Stomach (tissue), 4 donors: ENCODE results near the gene ADM2.

Experiments
- POLR2A ChIP-seq, 4 donors: fragments of 450-650 bp; IDR thresholded peaks; one replicate each; pipeline ENCODE4 v1.6.1; 2016; ENCODE audit warnings: antibody characterized with exemption in 4 of 4, control low read depth in 2 of 4, mild to moderate bottlenecking in 1 of 4, moderate library complexity in 1 of 4
- POLR2AphosphoS5 ChIP-seq, 3 donors: sonication (generic); formaldehyde crosslinking; IDR thresholded peaks; one replicate each; pipeline ENCODE4 v1.6.1; 2016; ENCODE audit warnings: antibody characterized with exemption in 3 of 3
- TF ChIP-seq, protein P1 (sequence below), 7 experiments: fragments of 450-650 bp in 4 of 7; fragments of 200-600 bp in 3 of 7; sonication (generic) in 3 of 7; IDR thresholded peaks; one replicate each; pipeline ENCODE4 v1.5.1; 2016 to 2019; ENCODE audit warnings: antibody characterized with exemption in 7 of 7, control low read depth in 2 of 7, mild to moderate bottlenecking in 1 of 7

DNA sequence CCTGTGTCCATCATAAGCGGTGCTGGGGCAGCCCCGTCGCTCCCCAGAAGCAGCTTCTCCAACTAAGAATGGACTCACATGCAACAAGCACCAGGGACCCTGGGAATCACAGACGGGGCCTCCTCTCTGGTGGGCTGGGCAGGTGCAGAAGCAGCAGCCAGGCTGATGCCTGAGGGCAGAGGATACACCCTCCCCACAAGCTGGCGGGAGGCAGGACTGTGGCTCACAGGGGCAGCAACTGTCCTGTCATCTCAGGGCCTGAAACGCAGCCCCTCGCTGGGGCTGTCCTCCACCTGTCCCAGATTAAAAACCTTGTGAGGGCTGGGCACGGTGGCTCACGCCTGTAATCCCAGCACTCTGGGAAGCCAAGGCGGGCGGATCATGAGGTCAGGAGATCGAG lies 3.4 kb upstream of the ADM2 start:
- TF ChIP-seq, protein P1, sequence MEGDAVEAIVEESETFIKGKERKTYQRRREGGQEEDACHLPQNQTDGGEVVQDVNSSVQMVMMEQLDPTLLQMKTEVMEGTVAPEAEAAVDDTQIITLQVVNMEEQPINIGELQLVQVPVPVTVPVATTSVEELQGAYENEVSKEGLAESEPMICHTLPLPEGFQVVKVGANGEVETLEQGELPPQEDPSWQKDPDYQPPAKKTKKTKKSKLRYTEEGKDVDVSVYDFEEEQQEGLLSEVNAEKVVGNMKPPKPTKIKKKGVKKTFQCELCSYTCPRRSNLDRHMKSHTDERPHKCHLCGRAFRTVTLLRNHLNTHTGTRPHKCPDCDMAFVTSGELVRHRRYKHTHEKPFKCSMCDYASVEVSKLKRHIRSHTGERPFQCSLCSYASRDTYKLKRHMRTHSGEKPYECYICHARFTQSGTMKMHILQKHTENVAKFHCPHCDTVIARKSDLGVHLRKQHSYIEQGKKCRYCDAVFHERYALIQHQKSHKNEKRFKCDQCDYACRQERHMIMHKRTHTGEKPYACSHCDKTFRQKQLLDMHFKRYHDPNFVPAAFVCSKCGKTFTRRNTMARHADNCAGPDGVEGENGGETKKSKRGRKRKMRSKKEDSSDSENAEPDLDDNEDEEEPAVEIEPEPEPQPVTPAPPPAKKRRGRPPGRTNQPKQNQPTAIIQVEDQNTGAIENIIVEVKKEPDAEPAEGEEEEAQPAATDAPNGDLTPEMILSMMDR (IDR thresholded peaks at IDR 0.05) = no peak
- no peak for TF ChIP-seq POLR2A (IDR thresholded peaks at IDR 0.05)
- no peak for TF ChIP-seq POLR2AphosphoS5 (IDR thresholded peaks at IDR 0.05)
